HT-29 (cell line): Measurements from ENCODE around the gene SLC4A8. TPM values are rescaled to one million over a fixed set of nuclear protein-coding genes. Genes with fewer than 3 reads are reported as not detected.
"Not testable (repeated sequence)": the region's sequence is repeated elsewhere in the genome, so short reads cannot be mapped to it uniquely, and the experiment has no call there.

Source experiments
- DNase-seq: peaks from one replicate; pipeline ENCODE4 v3.0.0-alpha.2; 2015; ENCODE audit warnings: low spot score
- total RNA-seq: library from RNA; depleted of rRNA; stranded (reverse); fragments of >200 nt; shearing (Covaris generic); gene quantifications from 2 replicates; pipeline ENCODE4 v1.2.3, GENCODE V29; 2014

The SLC4A8 gene
- total RNA-seq, 1 experiment from 2014 or later: not detected

- DNase-seq: no peak
Observed at GRCh38 chr12:51475543-51475942, 50.9 kb downstream of the SLC4A8 start.

- no peak for DNase-seq
Observed at GRCh38 chr12:51480978-51481377, 56.3 kb downstream of the SLC4A8 start.

GRCh38 chr12:51482929-51483697, 58.5 kb downstream of the SLC4A8 start:
- no peak for DNase-seq

- no peak for DNase-seq
Observed at GRCh38 chr12:51484119-51484518, 59.5 kb downstream of the SLC4A8 start.

- DNase-seq: no peak
Observed at GRCh38 chr12:51488281-51488680, 63.6 kb downstream of the SLC4A8 start.

GRCh38 chr12:51493281-51493680, 68.7 kb downstream of the SLC4A8 start:
- no peak for DNase-seq

- no peak for DNase-seq
Observed at GRCh38 chr12:51496895-51497294, 72.3 kb downstream of the SLC4A8 start.

- no peak for DNase-seq
Observed at GRCh38 chr12:51504851-51505250, 80.2 kb downstream of the SLC4A8 start.

GRCh38 chr12:51505360-51506105, 80.9 kb downstream of the SLC4A8 start:
- no peak for DNase-seq

GRCh38 chr12:51507178-51507577, 82.5 kb downstream of the SLC4A8 start:
- DNase-seq: no peak

GRCh38 chr12:51508285-51508684, 83.7 kb downstream of the SLC4A8 start:
- no peak for DNase-seq

- no peak for DNase-seq
Observed at GRCh38 chr12:51511546-51512260, 87.1 kb downstream of the SLC4A8 start.

GRCh38 chr12:51512438-51512837, 87.8 kb downstream of the SLC4A8 start:
- no peak for DNase-seq

GRCh38 chr12:51515037-51515436, 90.4 kb downstream of the SLC4A8 start:
- DNase-seq: not testable (repeated sequence)

GRCh38 chr12:51517316-51517715, 92.7 kb downstream of the SLC4A8 start:
- DNase-seq: no peak

GRCh38 chr12:51517800-51518199, 93.2 kb downstream of the SLC4A8 start:
- DNase-seq: peak; percentile 19

GRCh38 chr12:51519755-51520154, 95.1 kb downstream of the SLC4A8 start:
- DNase-seq: no peak

- no peak for DNase-seq
Observed at GRCh38 chr12:51520576-51521325, 96.1 kb downstream of the SLC4A8 start.

GRCh38 chr12:51521554-51522276, 97.1 kb downstream of the SLC4A8 start:
- peak; percentile 15 for DNase-seq

- no peak for DNase-seq
Observed at GRCh38 chr12:51522696-51523095, 98.1 kb downstream of the SLC4A8 start.

- DNase-seq: no peak
Observed at GRCh38 chr12:51524386-51524901, 99.8 kb downstream of the SLC4A8 start.
